Umbilical cord (tissue), 2 donors: ENCODE measurements around the gene PITX1. TPM values are rescaled to one million over a fixed set of nuclear protein-coding genes. Genes with fewer than 3 reads are reported as not detected.

Experiments
- DNase-seq: peaks from one replicate; pipeline ENCODE4 v3.0.0-alpha.2; 2015; ENCODE audit warnings: low spot score
- total RNA-seq: library from RNA; depleted of rRNA; stranded (reverse); fragments of >200 nt; gene quantifications from one replicate; pipeline ENCODE4 v1.2.3, GENCODE V29; 2014; ENCODE audit warnings: low replicate concordance; ENCODE audit not compliant: insufficient read depth

Gene PITX1
- total RNA-seq, 1 donor from 2014 or later: 17.3 TPM

DNA sequence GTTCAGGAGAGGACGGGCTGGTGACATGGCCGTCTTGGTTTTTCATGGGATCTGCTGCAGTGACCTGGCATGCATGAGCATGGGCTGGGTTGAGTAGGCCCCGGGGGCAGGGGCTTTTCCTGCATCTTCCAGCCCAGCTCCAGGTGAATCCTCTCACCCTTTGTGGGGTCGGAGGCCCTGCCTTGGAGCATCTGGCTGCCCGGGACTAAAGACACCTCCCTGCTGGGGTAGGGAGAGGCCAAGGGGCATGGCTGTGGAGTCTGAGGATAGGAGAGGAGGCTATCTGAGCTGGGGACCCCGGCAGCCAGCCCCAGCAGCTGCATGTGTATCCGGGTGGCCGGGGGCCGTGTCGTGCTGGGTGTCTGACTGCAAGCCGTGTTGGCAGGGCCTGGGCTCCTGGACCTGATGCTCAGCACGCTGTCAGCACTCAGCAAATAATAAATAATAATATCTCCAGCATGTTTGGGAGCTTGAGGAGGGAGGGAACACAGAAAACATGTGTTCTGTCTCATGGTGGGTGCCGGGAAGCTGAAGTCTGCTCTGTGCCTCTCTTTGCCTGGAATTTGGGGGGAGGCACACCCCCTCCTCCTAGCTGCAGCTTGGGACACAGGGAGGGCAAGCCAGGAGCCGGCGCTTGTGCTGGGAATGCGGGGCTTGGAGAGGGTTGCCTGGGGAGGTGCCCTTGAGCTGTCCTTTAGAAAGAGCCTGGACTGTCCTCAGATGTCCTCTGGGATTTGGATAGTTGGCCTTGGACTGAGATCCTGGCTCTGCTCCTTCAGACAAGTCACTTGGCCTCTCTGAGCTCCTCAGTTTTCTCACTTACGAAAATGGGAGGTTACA lies 28.4 kb upstream of the PITX1 start:
- DNase-seq: no peak

- no peak for DNase-seq
Measured at GRCh38 chr5:135061001-135061400, 27.0 kb upstream of the PITX1 start.

DNA sequence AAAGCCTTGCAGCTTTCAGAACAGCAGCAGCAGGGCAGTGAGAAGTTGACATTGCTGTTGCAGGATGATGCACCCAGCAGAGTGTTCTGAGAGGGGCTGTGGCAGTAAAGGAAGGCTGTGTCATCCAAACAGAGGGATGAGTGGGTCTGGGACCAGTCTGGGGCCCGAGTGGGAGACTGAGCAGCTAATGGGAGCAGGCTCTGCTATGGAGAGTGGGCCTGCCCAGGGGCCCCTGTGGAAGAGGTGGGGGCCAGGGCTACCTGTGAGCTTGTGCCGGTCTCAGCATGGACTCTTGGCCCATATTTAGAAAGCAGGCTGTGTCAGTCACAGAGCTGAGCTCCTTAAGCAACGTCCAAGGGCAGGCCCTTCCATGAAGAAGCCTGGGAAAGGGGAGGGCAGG lies 26.0 kb upstream of the PITX1 start:
- no peak for DNase-seq

DNA sequence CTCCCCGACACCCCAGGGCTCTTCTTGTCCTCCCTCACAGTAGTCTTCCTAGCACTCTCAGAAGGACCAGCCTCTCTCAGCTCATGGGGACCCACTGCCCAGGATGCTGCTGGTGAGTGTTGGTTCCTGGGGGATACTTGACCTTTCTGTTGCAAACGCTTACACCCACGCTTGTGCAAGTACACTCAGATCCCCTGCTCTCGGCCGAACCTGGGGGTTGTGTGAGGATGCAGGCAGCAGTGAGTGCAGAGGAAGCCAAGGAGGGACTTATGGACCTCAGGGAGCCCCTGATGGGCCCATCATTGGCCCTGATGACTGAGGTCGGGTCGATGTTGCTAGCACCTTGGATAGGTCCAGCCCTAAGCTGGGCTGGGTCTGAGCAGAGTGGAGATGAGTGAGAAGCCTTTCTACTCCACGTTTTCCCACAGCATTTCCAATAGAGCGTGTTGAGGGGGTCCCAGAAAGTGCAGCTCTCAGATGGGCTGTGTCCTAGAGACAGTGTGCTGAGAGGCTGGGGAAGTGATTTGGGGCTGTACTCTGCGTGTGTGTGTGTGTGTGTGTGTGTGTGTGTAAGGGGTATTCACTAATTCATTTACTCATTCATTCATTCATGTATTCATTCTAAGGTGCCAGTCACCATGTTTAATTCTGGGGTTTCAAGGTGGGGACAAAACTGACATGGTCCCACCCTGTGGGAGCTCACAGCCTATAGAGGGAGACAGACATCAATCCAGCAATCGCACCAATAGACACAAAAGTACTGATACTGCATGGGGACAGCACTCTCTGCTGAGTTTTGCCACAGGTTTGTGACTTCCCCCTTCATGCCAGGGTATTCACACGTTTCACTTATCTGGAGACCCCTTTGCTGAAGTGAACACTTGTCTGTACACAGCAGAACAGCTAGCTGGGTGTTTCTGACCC lies 25.2 kb upstream of the PITX1 start:
- no peak for DNase-seq

DNA sequence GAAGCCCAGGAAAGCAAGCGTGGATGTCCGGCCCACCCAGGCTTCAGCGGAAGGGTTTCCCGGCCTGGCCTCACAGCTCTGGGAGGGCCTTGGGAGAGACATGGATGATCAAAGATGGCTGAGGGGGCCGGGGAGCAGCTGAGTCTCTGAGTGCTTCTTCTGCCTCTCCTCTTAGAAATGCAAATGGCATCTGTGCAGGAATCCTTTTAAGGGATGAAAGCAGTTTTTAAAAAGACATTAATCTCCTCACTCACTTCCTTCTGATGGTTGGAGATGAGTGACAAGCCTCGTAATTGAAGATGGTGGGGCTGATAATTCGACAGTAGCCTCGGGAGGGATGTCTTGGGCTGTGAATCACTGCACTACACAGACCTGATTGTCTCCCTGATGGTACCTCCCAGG lies 24.3 kb upstream of the PITX1 start:
- DNase-seq: no peak

DNA sequence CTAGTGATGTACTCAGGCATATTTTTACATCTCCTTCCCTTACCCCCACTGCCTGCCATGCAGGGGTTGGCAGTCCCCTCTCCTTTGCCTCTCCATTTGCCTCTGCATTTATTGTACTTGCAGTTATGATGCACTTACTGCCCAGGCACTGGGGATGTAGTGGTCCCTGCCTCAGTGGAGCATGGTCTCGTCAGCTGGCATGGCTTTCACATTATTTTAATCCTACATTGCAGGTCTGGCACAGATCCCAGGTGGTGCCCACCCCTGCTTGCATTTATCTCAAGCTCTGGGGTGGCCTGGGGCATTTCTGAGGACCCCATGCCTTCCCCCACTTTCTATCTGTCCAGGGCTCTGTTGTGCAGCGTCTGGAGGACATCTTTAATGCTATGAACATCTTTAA lies 23.2 kb upstream of the PITX1 start:
- no peak for DNase-seq

DNA sequence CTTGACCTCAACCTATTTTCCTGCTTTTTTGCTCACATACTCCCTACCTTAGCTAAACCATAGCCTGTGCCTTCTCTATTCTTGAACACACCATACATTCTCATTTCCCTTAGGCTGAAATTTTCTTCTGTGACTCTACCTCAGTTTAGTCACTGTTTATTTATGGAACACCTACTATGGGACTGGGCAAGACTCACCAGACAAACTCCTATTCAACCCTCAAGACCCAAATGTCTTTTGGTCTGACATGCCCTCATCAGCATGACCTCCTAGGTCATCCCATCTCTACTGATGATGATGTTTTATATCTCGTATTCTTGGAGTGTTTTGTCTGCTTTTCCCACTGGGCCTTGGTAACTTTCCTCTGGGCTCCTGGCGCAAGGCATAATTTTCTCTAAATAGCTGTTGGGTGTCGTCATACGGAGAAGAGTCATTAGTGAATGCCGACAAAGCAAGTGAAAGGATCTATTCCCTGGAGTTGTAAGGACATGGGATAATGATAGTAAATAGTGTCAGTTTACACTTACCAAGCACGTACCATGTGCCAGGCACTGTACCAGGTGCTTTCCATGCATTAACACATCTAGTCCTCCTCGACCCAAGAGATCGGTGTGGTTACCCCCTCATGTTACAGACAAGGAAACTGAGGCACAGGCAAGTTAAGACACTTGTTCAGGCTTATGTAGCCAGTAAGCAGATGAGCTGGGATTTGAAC lies 22.4 kb upstream of the PITX1 start:
- DNase-seq: no peak

- DNase-seq: no peak
Measured at GRCh38 chr5:135055396-135055795, 21.4 kb upstream of the PITX1 start.

GRCh38 chr5:135054546-135054945 lies 20.5 kb upstream of the PITX1 start:
- no peak for DNase-seq

DNA sequence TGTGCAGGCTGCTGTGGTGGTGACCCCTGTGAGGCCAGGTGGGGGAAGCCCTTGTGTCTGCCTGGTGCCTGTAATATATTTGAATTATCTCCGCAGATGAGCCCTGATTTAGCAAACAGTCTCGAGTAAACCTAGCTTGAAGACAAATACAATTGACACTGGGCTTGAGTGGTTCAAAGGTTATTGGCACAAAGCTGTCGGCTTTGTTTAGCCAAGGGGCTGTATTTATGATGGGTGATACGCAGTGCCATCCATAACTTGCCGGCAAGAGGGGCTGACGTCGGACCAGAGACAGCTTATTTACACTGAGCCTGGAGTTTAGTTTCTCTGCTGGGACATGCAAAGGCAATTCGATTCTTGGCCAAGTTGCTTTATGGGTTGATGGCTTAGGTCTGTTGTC lies 20.0 kb upstream of the PITX1 start:
- DNase-seq: no peak

DNA sequence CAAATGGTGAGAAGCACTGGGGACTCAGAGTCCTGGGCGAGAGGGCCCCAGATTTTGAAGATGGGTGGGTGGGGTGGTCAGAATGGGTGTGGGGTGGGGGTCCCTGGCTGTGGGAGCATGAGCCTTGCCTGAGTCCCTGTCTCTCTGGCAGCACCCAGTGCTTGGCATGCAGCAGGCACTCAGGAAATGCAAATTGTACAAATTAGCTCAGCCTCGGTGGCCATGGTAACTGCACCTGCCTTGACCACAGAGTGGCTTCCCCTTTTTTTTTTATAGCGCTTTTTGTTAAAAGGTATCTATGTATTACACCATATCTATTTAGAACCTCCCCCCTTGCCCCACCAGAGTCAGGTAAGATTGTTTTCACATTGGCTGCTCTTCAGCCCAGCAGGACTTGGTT lies 19.2 kb upstream of the PITX1 start:
- DNase-seq: no peak

- DNase-seq: no peak
Measured at GRCh38 chr5:135052511-135053145, 18.6 kb upstream of the PITX1 start.

- no peak for DNase-seq
Measured at GRCh38 chr5:135051872-135052271, 17.8 kb upstream of the PITX1 start.

DNA sequence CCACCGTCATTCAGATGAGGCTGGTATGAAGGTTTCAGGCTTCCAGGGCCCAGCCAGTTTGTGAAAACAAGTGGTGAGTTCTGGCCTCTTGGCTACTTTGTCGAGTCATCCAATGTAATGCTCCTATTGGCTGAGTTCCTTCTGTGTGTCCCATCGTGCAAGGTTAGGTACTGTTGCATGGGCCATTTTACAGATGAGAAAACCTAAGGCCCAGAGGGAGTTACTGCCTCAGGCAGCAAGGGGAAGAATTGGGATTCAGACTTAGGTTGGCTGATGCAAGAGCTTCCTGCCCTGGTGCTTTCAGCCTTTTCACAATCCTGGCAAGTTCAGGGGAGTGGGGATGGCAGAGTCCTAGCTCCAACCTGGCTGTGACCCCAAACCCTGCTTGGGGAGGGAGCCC lies 17.4 kb upstream of the PITX1 start:
- no peak for DNase-seq

- no peak for DNase-seq
Measured at GRCh38 chr5:135050244-135050767, 16.3 kb upstream of the PITX1 start.

GRCh38 chr5:135048930-135049329 lies 14.9 kb upstream of the PITX1 start:
- no peak for DNase-seq

DNA sequence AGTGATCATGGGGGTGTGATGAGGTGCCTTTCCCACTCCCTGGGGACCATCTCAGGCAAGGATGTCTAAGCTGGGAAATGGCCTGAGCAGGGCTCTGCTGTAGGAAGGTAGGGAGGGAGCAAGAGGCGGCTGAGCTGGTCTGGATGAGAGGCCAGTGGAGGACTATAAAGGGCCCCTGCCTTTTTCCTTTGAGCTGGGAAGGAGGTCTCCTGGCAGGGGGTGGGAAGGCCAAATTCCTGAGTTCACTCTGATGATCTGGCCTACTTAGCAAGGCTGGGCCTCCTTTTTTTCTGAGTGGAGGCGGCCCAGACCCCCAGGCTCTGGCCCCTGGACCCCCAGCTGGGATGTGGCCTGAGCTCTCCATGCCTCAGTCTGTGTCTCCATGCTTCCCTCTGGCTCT lies 14.3 kb upstream of the PITX1 start:
- DNase-seq: no peak

GRCh38 chr5:135047347-135047695 lies 13.3 kb upstream of the PITX1 start:
- no peak for DNase-seq

- no peak for DNase-seq
Measured at GRCh38 chr5:135046661-135047346, 12.8 kb upstream of the PITX1 start.

DNA sequence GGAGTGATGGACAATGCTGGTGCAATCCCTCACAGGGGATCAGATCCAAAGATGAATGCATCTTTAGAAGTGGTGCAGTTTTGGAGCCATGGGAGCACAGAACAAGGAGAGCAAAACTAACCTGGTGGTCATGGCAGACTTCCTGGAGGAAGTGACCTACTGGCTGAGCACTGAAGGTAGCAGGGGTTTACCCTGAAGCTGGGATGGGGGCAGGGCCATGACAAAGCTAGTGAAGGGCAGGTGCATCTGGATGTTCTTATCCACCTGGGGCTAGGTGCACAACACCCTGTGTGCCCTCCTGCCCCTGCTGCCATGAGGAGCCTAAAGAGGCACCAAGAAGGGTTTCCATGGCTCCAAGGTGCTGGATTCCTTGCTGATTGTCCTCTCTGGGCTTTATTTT lies 11.5 kb upstream of the PITX1 start:
- no peak for DNase-seq

DNA sequence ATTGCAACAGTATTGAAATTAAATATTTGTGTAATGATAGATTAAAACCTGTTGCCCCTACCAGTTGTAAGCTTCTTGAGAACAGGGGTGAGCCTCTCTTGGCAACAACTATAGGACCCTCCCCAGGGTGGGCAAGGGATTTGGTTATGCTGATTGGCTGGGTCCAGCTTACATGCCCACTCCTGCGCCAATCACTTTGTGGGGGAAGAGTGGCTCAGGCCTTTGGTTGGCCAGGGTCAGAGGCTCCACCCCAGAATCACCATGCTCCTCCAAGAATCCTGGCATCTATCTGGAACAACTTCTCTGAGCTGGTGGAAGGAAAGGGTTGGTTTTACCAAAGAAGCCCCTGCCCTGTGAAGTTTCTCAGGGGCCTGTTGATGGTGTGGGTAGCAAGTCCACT lies 8.6 kb upstream of the PITX1 start:
- no peak for DNase-seq
